GM20000 (cell line): ENCODE measurements around the gene GJD2.

ENCODE experiments used
- DNase-seq: peaks from one replicate; pipeline ENCODE4 v3.0.0; 2012; ENCODE audit warnings: low spot score
- CTCF ChIP-seq: IDR thresholded peaks from 2 replicates; pipeline ENCODE4 v1.5.1; 2012; ENCODE audit warnings: mild to moderate bottlenecking, control low read depth; ENCODE audit errors: extremely low read depth, missing control alignments

The GJD2 gene

GRCh38 chr15:34786206-34786605 is 31.4 kb upstream of the GJD2 start:
- TF ChIP-seq CTCF: no peak
- DNase-seq: no peak

GRCh38 chr15:34783991-34784390 is 29.2 kb upstream of the GJD2 start:
- TF ChIP-seq CTCF: no peak
- no peak for DNase-seq

GRCh38 chr15:34783431-34783830 is 28.6 kb upstream of the GJD2 start:
- no peak for DNase-seq
- no peak for TF ChIP-seq CTCF

GRCh38 chr15:34782901-34783300 is 28.1 kb upstream of the GJD2 start:
- DNase-seq: no peak
- TF ChIP-seq CTCF: no peak

DNA sequence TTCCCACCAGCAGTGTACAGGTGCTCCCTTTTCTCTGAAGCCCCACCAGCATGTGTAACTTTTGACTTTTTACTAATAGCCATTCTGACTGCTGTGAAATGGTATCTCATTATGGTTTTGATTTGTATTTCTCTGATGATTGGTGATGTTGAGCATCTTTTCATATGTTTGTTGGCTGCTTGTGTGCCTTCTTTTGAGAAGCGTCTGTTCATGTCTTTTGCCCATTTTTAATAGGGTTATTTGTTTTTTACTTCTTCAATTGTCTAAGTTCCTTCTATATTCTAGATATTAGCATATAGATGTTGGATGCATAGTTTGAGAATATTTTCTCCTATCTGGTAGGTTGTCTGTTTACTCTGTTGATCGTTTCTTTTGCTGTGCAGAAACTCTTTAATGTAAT is 25.9 kb upstream of the GJD2 start:
- no peak for TF ChIP-seq CTCF
- no peak for DNase-seq

- no peak for DNase-seq
- no peak for TF ChIP-seq CTCF
Observed at GRCh38 chr15:34776606-34777105, 21.9 kb upstream of the GJD2 start.

GRCh38 chr15:34773917-34774316 is 19.1 kb upstream of the GJD2 start:
- no peak for DNase-seq
- no peak for TF ChIP-seq CTCF
